HG03469 (cell line): Measurements from ENCODE around the gene VSX1.

ENCODE experiments used
- ATAC-seq: cut with Tn5 transposase; IDR thresholded peaks from one replicate; pipeline ENCODE4 v1.9.1; 2021; ENCODE audit warnings: mild to moderate bottlenecking, moderate library complexity, moderate number of reproducible peaks; ENCODE audit not compliant: unreplicated experiment

VSX1 gene

GRCh38 chr20:25088267-25088666 lies 6.3 kb upstream of the VSX1 start:
- ATAC-seq = no peak

- no peak for ATAC-seq
Measured at GRCh38 chr20:25087186-25087929, 5.4 kb upstream of the VSX1 start.

GRCh38 chr20:25085756-25086495 lies 4.0 kb upstream of the VSX1 start:
- no peak for ATAC-seq

- ATAC-seq = no peak
Measured at GRCh38 chr20:25084626-25085187, 2.8 kb upstream of the VSX1 start.

DNA sequence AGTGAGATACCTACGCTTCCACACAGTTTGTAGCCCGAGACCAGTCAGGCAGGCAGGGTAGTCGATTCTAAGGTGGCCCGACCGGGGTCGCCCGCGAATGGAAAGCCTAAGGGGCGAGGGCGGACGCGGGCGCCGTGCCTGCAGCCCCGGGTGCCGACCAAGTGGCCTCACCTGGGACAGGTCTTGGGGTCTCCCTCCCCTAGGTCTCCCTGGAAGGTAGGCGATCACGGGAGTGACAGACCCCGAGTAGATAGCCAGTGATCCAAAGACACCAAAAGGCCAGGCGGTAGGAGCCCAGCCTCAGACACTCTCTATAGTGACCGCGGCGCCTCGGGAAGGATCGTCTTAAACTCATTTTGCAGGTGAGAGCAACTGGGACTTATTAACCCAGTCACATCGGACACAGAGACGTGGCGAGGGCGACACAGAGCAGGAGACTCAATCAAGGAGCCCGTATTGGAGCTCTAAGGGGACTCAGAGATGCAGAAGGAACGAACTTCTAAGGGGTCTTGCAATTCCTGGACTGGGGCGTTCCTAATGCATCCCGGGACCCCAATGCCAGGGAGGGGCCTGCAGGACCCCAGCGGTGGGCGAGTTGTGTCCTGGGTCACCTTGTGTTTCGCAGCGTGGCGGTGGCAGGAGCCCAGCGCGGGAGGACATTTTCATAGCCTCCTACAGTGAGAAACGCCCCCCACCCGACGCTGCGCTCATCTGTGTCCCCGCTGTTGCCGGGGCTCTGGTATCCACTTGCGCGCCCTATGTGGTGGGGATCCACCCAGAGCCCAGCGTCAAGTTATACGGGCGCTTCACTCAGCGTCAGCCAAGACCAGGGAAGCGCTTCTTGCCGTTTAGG lies 2.1 kb upstream of the VSX1 start:
- no peak for ATAC-seq

DNA sequence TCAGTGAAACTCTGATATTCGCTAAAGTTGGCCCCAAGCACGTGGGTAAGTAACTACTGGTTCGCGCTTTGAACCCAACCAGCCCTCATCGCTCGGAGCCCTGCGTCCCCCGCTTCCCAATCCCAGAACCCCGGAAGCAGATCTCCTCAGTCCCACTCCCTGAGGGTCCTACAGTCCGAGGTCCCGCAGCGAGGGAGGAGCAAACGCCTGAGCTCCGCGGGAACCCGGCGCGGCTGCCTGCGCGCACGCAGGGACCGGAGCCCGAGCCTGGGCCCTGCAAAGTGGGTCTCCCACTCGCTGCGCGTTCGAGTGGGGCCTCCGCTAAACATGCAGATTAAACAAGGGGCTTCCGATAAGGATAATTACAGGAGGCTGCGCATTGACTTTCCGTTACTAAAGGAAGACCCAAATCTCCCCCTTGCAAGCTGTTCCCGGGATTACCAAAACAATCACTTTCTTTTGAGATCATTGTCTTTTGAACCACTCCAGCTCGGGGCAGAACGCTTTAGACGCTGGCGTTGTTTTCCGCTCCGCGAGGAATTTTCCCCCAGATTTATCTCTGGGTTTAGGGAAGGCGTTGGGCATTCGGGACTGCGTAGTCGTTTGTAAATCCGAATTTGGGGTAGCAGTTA lies 1.3 kb upstream of the VSX1 start:
- no peak for ATAC-seq

DNA sequence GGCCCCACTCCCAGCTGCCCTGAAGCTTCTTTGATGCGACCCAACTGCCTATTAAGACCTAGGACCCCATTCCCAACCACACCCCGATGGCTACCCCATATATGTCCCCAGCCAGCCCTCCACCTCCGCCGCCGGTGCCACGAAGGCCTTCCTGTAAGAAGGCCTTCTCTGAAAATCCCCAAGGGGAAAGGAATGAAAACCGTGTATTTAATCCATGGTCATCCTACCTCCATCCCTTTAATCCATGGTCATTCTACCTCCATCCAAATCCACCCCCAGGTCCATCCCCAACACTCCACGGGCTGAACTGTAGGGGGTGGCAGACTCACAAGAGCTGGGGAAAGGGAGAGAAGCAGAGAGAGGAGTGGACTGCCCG lies 545 bp upstream of the VSX1 start:
- ATAC-seq = no peak

DNA sequence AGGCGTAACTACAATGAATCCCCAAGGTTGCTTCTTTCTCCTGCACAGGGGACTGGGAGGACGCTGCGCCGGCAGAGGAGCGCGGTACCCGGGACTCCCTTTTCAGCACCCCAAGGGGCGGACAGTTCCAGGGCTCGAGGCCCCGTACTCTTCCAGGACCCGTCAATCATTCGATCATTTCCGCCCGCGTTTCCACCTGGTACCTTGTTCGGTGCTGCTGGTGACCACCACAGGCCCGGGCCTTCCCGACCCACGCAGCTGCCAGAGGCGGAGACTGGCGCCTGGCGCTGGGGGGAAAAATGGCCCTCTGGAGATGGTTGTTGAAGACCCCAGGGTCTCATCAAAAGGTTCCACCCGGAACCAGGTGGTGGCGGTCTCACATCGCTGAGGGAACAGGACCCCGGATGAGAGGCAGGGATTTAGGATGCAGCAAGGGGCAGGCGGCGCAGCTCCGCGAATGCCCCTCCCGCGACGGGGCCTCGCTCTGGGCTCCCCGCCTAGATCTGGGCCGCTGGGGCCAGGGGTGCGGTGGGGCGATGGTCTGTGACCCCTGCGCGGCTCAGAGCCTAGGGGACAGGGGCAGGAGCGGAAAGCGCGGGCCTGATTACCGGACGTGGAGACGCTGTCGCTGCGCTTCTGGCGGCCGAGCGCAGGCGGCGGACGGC lies 744 bp downstream of the VSX1 start:
- ATAC-seq = no peak

- ATAC-seq = no peak
Measured at GRCh38 chr20:25079171-25079570, 2.8 kb downstream of the VSX1 start.

DNA sequence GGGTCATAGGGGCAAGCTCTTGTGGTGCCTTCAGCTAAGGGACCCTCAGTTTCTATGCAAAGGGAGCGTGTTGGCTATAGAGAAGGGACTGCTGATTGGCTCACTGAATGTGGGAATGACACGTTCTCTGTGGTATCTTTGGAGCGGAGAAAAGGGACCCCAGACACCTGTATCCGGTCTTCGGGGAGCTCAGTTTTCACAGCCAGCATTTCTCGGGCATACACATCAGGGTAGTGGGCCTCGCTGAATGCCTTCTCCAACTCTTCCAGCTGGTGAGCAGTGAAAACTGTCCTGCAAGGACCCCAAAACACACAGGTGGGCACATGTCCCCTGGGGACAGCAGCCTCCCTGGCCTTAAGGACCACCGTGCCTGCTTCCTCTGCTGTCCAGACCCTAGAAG lies 3.3 kb downstream of the VSX1 start:
- no peak for ATAC-seq

DNA sequence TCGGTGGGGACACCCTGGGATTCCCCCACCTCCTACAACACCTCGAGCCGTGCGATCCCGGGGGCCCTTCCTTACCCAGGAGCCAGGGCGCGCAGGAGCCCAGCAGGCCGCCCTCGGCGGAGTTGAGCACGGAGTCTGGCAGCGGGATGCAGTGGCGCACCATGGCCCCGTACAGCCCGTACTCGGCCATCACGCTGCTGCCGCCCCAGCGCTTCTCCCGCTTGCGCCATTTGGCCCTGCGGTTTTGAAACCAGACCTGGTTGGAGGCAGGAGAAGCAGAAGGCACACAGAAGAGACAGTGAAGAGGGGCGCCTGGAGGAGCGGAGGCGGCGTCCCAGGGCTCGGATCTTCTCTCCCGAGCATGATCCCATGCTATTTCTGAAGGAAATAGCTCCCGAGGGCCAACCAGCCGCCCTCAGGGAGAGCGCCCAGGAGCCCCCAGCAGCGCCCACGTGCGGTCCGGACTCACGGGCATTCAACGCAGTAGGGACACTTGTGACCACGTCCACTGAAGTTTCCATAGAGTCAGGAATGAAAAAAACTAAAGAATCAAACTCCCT lies 4.3 kb downstream of the VSX1 start:
- no peak for ATAC-seq

GRCh38 chr20:25076731-25077609 lies 5.0 kb downstream of the VSX1 start:
- ATAC-seq = no peak

DNA sequence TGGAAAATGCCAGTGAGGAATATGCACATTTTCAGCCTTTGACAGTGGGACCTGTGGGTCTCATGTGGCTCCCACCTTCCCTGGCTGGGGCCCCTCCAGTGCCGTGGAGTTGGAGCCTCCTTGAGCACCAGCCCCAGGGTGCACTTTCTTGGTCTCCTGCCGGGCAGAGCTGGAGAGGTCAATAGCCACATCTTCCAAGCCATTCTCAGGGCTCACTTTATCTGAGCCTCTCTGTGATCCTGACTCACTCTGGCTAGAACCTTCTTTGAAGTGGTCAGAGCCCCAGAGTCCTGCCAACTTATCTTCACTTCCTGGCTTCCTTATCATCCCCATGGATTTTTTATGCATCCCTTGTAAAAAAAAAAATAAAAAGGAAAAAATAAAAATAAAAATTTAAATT lies 5.7 kb downstream of the VSX1 start:
- ATAC-seq = no peak

DNA sequence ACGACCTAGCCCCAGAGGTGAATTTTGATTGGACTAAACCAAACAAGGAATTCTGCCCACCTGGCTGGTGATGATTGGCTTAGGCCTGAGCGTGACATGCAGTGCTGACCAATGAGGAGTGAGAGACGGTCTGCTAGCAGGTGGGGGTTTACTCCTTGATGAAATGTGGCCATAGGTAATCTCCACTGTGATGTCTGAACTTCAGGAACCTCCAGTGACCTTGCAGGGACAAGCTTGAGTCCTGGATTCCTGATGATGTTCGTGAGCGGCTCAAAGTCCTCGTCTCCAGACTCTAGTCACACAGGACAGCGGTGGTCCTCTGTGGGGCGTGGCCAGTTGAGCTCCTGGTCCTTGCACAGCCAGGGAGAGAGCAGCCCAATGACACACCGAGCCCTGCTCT lies 8.4 kb downstream of the VSX1 start:
- ATAC-seq = no peak

DNA sequence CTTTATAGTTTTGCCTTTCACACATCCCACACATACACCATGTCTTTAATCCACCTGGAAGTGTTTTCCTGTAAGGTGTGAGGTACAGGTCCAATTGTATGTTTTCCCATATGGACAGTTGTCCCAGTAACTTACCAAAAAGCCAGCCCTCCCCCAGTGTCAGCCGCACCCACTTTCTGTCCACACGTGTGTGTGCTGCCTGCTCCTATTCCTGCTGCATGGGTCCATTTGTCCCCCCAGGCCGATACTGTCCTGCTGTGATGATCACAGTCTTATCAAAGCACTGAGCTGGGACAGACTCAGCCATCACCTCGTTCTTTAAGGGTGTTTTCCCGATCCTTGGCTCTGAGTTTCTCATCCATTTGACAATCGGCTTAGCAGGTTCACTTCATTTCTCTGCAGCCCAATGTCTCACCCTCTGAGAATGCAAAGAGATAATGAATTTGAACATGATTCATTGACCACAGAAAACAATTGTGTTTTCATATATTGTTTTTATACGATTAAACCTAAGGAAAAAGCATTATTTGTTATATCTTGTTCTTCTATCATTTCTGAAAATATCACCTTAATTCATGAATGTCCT lies 9.6 kb downstream of the VSX1 start:
- no peak for ATAC-seq

GRCh38 chr20:25071734-25072133 lies 10.2 kb downstream of the VSX1 start:
- ATAC-seq = no peak

GRCh38 chr20:25070821-25071473 lies 11.0 kb downstream of the VSX1 start:
- ATAC-seq = no peak
